Measurements from ENCODE around the gene ANKS3.

DNA sequence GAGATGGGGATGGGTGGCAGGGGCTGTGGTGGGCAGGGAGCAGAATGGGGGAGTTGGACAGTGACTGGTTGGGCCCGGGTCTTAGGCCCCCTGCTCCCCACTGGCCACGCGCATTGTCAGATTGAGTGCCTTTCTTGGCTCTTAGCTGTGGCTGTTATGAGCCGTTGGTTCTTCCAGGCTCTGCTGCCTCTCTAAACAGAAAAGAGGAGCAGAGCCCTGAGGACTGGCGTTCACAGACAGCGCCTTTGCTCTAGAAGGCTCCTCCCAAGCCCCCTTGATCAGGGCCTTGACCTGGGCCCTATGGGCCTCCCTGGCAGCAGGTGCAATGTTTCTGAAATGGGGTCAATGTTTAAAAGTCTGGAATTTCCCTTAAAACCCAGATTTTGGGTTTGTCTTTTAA, 55.5 kb downstream of the ANKS3 start:
- TF ChIP-seq, protein P1, sequence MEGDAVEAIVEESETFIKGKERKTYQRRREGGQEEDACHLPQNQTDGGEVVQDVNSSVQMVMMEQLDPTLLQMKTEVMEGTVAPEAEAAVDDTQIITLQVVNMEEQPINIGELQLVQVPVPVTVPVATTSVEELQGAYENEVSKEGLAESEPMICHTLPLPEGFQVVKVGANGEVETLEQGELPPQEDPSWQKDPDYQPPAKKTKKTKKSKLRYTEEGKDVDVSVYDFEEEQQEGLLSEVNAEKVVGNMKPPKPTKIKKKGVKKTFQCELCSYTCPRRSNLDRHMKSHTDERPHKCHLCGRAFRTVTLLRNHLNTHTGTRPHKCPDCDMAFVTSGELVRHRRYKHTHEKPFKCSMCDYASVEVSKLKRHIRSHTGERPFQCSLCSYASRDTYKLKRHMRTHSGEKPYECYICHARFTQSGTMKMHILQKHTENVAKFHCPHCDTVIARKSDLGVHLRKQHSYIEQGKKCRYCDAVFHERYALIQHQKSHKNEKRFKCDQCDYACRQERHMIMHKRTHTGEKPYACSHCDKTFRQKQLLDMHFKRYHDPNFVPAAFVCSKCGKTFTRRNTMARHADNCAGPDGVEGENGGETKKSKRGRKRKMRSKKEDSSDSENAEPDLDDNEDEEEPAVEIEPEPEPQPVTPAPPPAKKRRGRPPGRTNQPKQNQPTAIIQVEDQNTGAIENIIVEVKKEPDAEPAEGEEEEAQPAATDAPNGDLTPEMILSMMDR (optimal IDR thresholded peaks at IDR 0.05 in 1 of 3, IDR thresholded peaks at IDR 0.05 in 1 of 3, conservative IDR thresholded peaks at IDR 0.05 in 1 of 3; ENCODE audit: extremely low read depth in 1 of 3, insufficient read depth in 2 of 3, low read length in 3 of 3) = no peak
- no peak for TF ChIP-seq EZH2 (IDR thresholded peaks at IDR 0.05; ENCODE audit: low read length)

All from keratinocyte (primary cell).